ENCODE data around the gene ETS2.

DNA sequence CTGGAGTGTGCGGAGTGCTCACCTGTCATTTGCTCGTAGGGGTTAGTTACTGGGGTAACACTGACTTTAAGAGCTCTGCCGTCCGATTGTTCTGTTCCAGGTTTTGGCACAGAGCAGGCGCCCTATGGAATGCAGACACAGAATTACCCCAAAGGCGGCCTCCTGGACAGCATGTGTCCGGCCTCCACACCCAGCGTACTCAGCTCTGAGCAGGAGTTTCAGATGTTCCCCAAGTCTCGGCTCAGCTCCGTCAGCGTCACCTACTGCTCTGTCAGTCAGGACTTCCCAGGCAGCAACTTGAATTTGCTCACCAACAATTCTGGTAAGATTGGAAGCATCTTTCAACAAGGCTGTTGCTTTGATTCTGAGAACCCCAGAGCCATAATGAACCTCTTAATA lies 12.6 kb downstream of the ETS2 start:
- TF ChIP-seq CTCF (conservative IDR thresholded peaks at IDR 0.05): no peak
- TF ChIP-seq ZFX (IDR thresholded peaks at IDR 0.05): no peak
